Measurements from ENCODE around the gene CFAP298.
"Not testable (repeated sequence)": the region's sequence is repeated elsewhere in the genome, so short reads cannot be mapped to it uniquely, and the experiment has no call there.

Gene CFAP298, protein sequence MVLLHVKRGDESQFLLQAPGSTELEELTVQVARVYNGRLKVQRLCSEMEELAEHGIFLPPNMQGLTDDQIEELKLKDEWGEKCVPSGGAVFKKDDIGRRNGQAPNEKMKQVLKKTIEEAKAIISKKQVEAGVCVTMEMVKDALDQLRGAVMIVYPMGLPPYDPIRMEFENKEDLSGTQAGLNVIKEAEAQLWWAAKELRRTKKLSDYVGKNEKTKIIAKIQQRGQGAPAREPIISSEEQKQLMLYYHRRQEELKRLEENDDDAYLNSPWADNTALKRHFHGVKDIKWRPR

DNA sequence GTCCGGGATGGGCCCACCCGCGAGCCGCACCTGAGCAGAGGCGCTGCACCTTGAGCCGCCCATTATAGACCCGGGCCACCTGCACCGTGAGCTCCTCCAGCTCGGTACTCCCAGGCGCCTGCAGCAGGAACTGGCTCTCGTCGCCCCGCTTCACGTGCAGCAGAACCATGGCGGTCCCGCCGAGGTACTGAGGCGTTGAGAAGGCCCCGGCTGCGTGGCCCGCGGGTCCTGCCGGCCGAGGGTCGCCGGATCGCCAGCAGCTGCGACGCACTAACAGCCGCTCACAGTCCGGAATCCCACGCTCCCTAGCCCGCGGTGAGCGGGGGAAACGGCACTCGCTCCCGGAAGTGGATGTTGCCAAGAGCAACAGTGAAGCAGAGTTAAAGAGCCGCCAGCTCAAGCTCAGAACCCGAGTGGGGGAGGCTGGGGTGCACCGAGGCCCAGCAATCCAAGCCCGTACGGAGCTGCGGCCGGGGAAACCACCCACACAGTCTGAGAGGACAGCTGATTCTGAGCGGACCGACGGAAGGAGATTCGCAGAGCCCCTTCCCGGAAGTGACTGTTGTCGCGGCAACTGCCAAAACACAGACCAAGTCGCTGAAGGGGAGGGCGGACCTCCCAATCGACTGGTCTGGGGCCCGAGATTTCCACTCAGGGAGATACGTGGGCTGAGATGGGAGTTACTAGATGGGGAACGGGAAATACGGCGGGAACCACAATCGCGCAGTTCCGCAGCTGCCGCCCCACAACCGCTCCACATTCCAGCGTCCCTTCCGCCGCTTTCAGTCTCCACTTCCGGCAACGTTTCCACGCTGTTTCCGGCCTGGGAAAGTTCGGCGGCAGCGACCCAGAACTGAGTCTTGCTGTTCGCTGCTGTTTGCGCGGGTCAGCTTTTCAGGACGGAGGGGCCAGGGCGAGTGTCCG is at the start of gene CFAP298:
TSS of gene CFAP298 (minus strand) at position 303 of the 924 bp plus-strand sequence. CDS start at position 169, 134 bp downstream.
- peak; percentile 92 for DNase-seq

DNA sequence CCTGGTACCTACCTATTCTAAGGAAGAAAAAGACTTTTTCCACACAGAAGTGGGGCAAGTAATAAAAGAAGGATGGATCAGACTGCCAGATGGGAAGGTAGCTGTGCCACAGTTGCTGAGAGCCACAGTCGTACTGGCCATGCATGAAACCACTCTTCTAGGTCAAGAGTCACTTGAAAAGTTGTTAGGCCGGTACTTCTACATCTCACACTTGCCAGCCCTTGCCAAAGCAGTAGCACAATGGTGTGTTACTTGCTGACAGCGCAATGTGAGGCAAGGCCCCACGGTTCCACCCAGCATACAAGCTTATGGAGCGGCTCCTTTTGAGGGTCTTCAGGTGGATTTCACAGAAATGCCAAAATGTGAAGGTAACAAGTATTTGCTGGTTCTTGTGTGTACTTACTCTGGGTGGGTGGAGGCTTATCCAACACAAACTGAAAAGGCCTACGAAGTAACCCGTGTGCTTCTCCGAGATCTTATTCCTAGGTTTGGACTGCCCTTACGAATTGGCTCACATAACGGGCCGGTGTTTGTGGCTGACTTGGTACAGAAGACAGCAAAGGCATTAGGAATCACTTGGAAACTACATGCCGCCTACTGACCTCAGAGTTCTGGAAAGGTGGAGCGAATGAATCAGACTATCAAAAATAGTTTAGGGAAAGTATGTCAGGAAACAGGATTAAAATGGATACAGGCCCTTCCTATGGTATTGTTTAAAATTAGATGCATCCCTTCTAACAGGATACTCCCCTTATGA is 49.0 kb upstream of the CFAP298 start:
- not testable (repeated sequence) for DNase-seq

DNA sequence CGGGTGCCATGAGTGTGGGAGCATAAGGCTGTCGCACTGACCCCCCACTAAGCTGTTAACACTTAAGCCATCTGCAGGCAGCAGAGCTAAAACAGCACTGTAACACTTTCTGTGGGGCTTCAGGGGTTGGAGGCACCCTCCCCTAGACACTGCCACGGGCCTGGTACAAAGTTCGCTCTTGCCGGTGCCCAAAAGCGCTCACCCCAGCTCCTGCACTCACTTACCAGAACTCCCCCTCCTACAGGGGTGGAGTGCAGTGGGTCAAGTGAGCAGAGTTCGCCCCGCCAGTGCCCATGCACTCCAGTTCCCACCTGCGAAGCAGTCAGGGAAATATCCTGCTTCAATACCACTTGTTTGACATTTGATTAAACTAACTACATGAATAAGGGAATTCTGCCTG is 46.3 kb upstream of the CFAP298 start:
- DNase-seq: no peak

DNA sequence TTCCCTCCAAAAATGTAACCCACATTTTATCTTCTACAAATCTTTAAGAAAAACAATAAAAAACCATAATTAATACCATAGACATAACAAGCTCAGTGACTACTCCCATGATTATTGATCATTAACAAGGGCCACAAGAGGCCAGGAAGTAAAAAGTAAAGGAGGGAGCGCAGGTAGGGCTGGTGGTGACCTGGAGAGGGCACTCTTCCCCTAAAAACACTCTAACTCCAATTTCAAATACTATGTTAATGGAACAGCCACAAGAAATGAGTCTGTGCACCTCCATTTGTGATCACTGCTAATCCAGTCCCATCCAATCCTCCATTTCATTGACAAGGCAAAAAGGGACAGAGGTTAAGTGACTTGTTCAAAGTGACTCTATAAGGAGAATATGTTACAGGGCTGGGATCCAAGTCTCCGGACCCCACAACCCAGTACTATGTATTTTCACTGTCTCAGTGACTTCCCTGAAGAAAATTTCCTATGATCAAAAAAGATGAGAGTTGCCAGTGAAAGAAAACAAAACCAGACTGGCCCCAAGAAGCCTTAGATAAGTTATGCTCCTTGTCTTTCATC is 41.2 kb upstream of the CFAP298 start:
- no peak for DNase-seq

DNA sequence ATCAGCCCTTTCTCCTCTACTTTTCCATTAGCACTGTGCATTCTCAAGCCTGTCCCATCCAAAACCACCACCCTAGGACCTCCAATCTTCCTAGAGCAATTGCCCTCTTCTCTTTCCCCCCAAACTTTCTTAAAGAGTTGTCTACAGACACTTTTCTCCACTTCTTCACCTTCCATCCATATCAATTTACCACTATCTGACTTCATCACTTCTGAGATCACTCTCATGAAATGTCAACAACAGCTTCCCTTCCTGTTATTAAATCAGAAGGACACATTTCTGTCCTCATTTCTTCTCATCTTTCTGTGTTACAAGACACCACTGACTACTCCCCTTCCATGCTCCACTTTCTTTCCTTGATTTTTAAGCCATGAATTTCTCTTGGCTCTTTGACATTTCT is 36.0 kb upstream of the CFAP298 start:
- no peak for DNase-seq

DNA sequence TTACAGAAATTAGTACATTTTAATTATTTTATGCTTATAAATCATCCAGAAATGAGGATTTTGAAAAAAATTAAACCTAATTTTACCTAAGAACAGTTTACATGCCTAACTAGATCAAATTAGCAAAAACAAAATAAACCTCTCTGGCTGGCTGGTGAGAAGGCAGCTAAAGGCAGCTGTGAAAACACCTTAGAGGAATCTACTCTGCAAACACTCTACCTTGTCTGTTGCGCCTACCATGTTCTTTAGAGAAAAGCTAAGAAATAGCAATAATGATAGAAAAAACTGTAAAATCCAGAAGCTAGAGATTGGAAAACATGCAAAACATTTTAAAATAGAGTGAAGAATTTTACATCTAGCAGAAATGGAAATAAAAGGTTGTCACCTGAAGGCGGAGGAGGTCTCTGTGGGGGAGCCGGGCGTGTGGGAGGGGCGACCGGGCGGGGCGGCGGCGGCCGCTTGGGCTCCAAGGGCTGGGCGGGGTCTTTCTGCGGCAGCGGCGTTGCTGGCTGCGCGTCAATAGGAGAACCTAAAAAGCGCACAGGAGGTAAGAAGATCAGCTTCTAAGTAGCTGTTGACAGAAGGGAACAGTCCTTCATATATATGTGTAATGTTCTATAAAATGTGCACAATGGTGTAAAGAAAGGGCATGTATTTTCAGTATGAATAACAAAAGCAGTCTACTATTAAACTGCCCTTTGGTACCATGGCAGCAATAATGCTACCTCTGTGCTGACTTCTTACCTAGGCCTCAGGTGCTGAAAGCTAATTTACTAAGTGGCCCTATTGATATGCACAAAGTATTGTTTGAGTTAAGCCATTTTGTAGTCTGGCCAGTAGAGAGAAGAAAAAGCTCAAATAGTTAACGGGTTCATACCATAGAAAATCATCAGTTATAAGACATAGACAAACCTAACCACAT is 33.3 kb upstream of the CFAP298 start:
- DNase-seq: no peak

DNA sequence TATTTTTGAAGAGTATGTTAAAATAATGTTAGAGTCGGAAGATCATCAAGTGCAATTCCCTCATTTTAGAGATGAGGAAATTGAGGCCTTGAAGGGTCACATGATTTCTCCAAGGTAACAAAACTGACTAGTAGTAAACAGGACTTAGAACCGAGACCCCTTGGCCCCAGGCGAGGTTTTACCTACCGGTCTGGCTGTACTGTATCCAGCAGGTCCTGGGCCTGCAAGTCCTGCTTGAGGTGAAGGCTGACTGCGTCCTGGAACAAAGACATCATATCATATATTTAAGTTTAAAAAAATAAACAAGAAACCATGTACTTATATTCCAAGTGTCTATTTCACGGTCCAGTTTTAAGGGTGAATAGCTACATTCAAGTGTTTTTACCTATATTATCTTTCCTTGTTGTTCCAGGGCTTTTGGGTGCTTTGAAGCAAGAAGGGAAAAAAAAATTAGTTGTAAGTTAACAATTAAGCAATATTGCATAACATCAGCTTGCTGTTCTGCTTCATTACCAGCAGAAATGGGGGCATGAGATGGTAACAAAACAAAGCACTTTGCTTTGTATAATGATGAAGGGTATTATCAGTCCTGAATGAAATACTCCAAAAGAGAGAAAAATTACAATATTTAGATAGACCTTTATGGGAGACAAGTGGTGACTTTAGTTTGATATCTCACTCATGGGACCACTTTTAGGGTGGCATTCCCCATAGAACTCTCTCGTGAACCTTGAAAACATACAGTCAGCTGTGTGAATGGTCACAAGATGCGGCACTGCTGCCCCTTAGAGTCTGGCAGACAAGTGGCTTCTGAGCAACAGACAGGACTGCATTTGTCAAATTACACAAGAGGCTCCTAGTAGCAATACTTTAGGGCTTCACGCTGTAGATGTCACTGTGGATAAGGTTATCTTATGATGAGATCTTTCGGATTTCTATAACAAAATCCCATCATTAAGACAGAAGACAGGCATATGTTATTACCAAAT is 29.8 kb upstream of the CFAP298 start:
- no peak for DNase-seq

DNA sequence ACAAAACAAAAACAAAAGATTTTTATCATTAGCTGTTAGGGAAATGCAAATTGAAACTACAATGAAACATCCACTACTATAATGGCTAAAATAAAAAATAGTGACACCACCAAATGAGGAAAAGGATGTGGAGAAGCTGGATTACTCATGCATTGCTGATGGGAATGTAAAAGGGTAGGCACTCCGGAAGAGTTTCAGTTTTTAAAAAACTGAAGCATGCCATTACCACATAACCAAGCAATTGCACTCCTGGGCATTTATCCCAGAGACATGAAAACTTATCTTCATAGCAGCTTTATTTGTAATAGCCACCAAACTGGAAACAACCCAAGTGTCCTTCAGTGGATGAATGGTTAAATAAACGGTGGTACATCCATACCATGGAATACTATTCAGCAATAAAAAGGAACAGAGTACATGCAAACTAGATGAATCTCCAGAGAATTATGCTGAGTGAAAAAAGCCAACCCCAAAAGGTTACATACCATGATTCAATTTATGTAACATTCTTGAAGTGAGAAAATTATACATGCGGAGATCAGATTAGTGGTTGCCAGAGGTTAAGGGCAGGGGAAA is 14.5 kb upstream of the CFAP298 start:
- no peak for DNase-seq

DNA sequence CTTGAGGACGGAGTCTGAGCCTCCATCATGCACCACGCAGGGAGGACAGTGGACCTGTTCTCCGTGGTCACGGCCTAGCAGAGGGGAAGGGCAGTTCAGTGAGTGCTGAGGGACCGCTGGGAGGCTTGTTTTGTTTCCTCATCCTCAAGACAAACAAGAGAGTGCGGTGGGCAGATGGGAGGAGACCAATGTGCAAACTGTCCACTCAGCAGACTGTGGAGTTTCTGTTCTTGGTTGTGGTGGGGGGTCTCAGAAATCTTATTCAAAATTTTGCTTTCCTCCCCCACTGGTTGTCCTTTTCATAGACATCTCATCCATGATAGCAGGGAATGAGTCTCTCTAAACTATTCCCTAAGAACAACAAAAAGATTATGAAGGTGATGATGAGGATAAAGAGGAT is 6.0 kb upstream of the CFAP298 start:
- not testable (repeated sequence) for DNase-seq

DNA sequence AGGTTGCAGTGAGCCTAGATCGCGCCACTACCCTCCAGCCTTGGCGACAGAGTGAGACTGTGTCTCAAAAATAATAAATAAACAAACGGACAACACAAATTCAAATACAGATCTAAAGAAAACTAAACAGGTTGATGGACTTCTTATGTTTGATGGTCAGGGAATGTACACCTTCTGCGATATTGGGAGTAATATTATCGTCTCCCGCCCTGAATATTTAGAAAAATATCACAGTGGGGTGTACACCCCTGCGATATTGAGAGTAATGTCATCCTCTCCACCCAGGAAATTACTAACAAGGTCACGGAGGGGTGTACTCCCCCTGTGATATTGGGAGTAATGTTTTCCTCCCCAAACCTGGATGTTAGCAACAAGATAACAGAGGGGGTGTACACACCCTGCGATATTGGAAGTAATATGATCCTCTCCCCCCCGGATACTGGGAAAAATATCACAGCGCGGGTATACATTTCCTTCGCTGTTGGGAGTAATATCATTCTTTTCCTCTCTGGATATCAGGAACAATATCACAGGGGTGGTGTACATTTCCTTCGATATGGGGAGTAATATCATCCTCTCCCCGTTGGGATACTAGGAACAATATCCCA is 1.4 kb upstream of the CFAP298 start:
- no peak for DNase-seq

DNA sequence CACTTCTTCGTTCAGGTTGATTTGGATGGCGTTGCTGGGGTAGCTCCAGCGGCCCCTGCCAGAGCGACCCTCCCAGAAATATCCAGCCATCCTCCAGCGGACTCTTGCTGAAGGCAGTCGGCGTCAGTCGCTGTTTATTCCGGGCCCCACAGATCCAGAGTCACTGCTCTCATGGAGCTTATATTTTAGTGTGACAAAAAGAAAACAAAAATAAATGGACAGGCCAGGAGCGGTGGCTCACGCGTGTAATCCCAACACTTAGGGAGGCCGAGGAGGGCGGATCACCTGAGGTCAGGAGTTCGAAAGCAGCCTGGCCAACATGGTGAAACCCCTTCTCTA is 791 bp upstream of the CFAP298 start:
- no peak for DNase-seq

DNA sequence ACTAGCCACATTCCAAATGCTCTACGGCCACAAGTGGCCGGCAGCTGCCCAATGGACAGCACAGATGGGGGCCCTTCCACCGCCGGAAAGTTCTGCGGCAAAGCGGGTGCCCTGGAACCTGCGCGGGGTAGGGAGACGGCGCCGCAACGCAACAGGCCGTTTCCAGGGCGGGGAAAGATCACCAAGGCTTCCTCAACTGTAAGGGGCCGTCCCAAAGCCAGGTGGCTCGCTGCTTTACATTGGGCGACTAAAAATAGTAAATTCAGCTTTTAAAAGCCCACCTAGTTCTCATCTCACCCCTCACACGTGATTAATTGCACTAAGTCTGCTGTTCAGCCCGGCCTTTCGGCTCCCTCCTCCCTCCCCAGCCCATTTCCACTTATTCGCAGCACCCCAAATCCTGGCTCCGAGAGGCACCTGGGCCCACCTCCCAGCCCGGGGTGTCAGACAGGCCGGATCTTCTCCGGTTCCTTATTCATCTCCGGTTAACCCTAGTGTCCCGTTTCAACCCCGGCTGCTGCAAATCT is 643 bp downstream of the CFAP298 start:
- no peak for DNase-seq

DNA sequence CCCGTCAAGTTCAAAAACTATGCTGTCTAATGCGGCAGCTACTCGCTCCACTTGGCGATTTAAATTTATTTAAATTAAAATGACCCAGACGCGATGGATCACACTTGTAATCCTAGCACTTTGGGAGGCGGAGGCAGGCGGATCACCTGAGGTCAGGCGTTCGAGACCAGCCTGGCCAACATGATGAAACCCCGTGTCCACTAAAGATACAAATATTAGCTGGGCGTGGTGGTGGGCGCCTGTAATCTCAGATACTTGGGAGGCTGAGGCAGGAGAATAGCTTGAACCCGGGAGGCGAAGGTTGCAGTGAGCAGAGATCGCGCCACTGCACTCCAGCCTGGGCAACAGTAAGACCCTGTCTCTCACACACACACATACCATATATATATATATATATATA is 1.2 kb downstream of the CFAP298 start:
- DNase-seq: not testable (repeated sequence)

DNA sequence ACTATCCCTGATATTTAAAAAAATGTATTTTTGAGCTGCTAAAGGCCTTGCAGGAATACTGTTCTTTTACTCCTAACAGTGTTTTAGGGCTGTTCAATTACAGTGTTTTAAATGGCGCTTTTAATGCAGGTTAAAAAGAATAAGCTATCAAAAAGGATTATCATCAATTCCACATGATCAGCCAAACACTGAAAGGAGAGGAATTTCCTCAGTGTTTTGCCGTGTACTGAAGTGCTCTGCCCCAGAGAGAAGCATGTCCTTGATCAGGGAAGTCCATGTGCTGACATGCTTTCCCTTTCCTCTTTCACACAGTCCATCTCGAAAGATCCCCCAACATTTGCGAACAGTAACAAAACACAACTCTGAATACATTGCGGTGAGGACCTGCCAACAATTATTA is 3.3 kb downstream of the CFAP298 start:
- no peak for DNase-seq

DNA sequence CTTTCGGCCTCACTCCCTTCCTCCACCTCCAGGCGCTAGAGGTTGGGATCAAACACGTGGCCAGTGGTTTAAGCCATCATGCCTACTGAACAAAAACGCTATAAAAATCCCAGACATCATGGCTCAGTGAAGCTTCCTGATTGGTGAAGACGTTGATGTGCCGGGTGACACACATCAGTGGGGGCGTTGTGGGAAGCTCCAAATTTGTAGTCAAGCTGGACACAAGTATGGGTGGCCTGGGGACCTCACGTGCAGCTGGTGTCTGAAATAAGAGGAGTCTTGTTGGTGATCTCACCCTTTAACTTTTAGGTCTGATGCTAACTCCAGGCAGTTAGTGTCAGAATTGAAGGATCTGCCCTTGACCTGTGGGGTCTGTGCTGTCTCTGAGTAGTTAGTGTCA is 6.7 kb downstream of the CFAP298 start:
- no peak for DNase-seq

DNA sequence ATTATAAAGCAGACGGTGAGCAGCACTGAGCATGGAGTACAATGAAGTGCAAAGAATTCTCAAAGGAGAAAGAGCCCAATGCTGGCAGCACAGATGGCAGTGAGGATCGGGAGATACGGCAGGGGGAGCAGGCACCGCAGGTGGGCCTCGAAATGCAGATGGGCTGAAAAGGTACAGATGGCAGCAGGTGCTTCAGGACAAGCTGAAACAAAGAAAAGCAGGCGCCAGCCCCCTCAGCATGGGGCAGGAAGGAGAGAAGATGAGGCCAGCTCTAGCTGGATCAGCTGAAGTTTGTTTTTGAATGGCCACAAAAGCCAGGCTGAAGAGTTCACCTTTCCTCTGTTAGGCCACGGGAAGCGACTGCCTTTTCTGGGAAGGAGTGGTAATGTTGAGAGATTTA is 7.7 kb downstream of the CFAP298 start:
- no peak for DNase-seq

DNA sequence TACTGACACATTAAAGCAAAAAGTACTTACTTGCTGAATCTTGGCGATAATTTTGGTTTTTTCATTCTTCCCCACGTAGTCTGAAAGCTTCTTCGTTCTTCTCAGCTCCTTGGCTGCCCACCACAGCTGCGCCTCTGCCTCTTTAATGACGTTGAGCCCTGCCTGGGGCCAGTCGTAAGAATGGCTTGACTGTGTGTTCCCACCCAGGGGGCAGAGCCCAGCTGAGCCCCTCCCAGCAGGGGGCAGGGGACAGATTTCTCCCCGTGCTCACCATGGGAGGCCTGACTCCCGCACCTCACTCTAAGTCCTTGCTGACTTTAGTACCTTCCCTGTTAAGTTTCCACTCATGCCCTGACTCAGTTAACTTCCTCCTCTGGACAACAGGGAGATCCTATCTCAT is 9.0 kb downstream of the CFAP298 start:
- no peak for DNase-seq

DNA sequence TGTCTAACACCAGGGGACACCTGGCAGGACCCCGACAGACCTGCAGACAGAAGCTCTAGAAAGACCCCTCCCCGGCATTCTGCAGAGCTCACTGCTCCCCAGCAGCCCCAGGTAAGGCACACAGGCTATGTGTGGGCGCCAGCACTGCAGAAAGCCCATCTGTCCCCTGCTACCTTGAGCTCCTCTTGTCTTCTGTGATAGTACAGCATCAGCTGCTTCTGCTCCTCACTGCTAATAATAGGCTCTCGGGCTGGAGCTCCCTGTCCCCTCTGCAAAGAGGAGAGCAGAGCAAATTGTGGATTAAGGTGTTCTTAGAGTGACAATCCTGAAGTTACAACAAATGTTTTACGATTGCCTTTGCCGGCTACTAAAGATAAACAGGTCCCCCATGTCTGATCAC is 10.1 kb downstream of the CFAP298 start:
- no peak for DNase-seq

DNA sequence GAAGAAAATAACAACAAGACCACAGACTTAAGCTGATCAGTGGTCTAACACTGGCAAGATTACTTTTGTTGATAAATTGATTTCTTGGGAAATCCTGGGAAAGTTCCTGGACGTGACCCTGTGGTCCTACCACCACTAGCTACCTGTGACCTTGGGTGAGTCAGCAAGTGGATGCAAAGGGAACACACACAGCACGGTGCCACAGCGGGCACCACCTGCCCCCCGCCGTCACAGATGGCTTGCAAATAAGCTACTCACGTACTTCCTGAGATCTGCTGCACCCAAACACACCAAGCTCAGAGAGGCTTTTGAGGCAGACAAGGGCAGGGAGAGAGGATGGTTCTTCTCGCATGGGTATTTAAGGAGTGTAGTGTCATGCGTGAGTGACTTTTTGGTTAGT is 12.7 kb downstream of the CFAP298 start:
- DNase-seq: no peak

DNA sequence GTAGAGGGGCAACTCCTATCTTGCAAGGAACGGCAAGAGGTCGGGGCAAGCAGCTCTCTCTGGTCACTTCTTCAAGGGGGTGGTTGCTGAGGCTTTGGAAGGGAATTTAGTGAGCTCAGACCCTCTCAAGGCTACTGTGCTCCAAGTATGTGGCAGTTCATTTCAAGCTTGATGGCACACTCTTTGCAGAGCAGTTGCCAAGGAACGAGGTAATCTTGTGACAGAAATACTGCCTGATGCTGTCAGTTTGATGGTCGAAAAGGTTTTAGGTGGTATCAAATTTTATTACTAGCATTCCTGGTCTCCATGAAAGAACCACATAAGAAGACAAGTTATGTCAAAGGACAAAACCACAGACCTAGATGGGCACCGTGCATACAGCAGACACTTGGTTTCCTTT is 13.1 kb downstream of the CFAP298 start:
- no peak for DNase-seq

Data from islet precursor cell (in vitro differentiated cells).